ENCODE measurements around the gene FILIP1L. TPM values are rescaled to one million over a fixed set of nuclear protein-coding genes. Genes with fewer than 3 reads are reported as not detected.

FILIP1L gene
- total RNA-seq, 2 donors from 2014 or later, result 9.5 to 28.2 TPM

DNA sequence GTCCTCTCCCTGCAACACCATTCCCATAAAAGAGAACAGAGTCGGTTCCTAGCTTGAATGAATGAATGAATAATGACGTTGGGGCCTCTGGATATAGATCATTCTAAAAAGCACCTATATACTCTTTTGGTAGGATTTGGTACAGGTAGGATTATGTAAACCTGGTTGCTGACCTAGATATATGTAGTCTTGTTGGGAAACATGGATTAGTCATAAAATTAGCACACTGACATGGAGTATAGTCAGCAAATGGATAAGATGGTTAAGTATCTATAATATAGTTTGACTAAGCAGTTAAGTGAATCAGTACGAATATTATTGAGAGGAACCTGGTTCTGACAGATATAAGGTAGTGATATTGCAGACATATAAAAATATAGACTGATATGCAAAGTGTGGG, 142.5 kb downstream of the FILIP1L start:
- Histone ChIP-seq H3K4me1 (replicated peaks) (no peaks in the 10 kb centered on the region), H3K4me3 (no peak overlapping the region), H3K27ac (no peak overlapping the region), H3K36me3 (no peaks in the 10 kb centered on the region), H3K27me3 (replicated peaks; ENCODE audit: insufficient read depth) (no peaks in the 10 kb centered on the region), H3K9me3 (no peaks in the 10 kb centered on the region)
- no peak for DNase-seq (ENCODE audit: low spot score)
- 92% methylated on average over 3 of the region's 3 CpGs for WGBS
- TF ChIP-seq, protein P1, sequence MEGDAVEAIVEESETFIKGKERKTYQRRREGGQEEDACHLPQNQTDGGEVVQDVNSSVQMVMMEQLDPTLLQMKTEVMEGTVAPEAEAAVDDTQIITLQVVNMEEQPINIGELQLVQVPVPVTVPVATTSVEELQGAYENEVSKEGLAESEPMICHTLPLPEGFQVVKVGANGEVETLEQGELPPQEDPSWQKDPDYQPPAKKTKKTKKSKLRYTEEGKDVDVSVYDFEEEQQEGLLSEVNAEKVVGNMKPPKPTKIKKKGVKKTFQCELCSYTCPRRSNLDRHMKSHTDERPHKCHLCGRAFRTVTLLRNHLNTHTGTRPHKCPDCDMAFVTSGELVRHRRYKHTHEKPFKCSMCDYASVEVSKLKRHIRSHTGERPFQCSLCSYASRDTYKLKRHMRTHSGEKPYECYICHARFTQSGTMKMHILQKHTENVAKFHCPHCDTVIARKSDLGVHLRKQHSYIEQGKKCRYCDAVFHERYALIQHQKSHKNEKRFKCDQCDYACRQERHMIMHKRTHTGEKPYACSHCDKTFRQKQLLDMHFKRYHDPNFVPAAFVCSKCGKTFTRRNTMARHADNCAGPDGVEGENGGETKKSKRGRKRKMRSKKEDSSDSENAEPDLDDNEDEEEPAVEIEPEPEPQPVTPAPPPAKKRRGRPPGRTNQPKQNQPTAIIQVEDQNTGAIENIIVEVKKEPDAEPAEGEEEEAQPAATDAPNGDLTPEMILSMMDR (IDR thresholded peaks at IDR 0.05), result no peak
- no peak for TF ChIP-seq POLR2AphosphoS5 (IDR thresholded peaks at IDR 0.05)
- intact Hi-C loops (cut with DNase I), result no loop called here

DNA sequence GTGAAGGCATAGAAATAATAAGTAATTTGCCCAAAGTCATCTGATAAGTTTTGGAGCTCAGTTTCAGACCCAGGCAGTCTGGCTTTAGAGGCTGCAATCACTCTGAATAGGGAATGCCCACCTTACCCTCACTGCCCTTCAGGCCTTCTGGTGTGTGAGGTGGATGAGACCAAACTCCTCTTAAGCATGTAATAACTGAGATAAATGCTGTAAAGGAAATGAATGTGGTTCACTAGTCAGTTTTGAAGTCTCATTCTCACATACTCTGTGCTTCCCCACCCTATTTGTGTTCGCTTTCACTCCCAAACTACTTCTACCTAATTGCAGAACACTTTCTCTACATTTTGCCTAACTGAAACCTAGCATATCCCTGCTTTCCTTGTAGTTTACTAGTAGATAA, 144.1 kb downstream of the FILIP1L start:
- DNase-seq (ENCODE audit: low spot score), result no peak
- Histone ChIP-seq H3K27me3 (replicated peaks; ENCODE audit: insufficient read depth) (no peaks in the 10 kb centered on the region), H3K36me3 (no peaks in the 10 kb centered on the region), H3K27ac (no peak overlapping the region), H3K4me1 (replicated peaks) (no peaks in the 10 kb centered on the region), H3K9me3 (no peaks in the 10 kb centered on the region), H3K4me3 (no peak overlapping the region)
- WGBS, result 96% methylated on average over 1 of the region's 1 CpG
- TF ChIP-seq POLR2A (IDR thresholded peaks at IDR 0.05) (no peak), POLR2AphosphoS5 (IDR thresholded peaks at IDR 0.05) (no peak)
- TF ChIP-seq, protein P1 (IDR thresholded peaks at IDR 0.05), result no peak
- intact Hi-C loops (cut with DNase I), result no loop called here

DNA sequence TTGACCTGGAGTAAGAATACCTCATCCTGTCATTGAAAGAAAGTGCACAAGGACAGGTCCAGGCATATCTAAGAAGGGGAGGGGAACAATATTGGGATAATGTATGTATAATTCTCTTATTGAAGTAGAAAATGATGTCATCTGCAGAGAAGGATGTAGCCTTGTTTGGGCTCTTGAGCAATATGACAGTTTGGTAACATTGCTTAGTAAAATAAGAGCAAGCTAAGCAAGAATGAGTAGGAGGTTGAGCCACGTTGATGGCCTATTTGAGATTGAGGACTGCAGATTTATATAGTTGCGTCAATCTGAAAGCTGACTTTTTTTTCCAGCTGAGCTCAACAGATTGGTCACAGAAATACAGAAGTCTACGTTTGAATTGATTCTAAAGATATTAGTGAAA, 145.2 kb downstream of the FILIP1L start:
- no peak for DNase-seq (ENCODE audit: low spot score)
- H3K27me3 ChIP-seq (replicated peaks; ENCODE audit: insufficient read depth), result no peaks in the 10 kb centered on the region
- intact Hi-C loops (cut with DNase I), result loop anchor here (5.0 kb wide), 2 partner anchors 42 to 73 kb away; no protein-coding TSS in a partner anchor
- H3K36me3 ChIP-seq, result no peaks in the 10 kb centered on the region
- H3K27ac ChIP-seq, result no peak overlapping the region
- H3K9me3 ChIP-seq, result no peaks in the 10 kb centered on the region
- no peaks in the 10 kb centered on the region for H3K4me1 ChIP-seq (replicated peaks)
- WGBS, result 89% methylated on average over 3 of the region's 3 CpGs
- no peak for TF ChIP-seq POLR2AphosphoS5 (IDR thresholded peaks at IDR 0.05)
- H3K4me3 ChIP-seq, result no peak overlapping the region

DNA sequence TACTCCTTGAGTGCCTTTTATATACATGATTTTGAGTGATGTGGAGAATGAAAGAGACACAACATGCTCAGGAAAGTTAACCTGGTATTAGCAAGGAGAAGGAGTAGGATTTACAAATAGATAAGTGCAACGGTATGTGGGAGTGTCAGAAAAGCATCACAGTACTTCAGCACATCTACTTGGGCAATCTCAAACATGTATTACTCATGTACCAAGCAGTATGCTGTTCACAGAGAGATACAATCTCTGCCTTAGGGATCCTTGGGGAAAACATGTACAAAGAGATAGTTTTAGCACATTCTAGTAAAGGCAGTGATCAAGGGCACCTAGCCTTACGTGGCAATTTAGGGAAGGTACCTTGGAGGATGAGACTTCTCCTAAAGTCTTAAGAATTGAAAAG, 146.5 kb downstream of the FILIP1L start:
- 82% methylated on average over 2 of the region's 2 CpGs for WGBS
- H3K4me1 ChIP-seq (replicated peaks), result no peaks in the 10 kb centered on the region
- no peak overlapping the region for H3K4me3 ChIP-seq
- TF ChIP-seq, protein P1 (IDR thresholded peaks at IDR 0.05), result no peak
- TF ChIP-seq POLR2AphosphoS5 (IDR thresholded peaks at IDR 0.05), result no peak
- no peak for TF ChIP-seq POLR2A (IDR thresholded peaks at IDR 0.05)
- no peaks in the 10 kb centered on the region for H3K9me3 ChIP-seq
- intact Hi-C loops (cut with DNase I), result loop anchor here (5.0 kb wide), 2 partner anchors 40 to 75 kb away; no protein-coding TSS in a partner anchor
- no peaks in the 10 kb centered on the region for H3K36me3 ChIP-seq
- H3K27ac ChIP-seq, result no peak overlapping the region
- no peaks in the 10 kb centered on the region for H3K27me3 ChIP-seq (replicated peaks; ENCODE audit: insufficient read depth)
- no peak for DNase-seq (ENCODE audit: low spot score)

DNA sequence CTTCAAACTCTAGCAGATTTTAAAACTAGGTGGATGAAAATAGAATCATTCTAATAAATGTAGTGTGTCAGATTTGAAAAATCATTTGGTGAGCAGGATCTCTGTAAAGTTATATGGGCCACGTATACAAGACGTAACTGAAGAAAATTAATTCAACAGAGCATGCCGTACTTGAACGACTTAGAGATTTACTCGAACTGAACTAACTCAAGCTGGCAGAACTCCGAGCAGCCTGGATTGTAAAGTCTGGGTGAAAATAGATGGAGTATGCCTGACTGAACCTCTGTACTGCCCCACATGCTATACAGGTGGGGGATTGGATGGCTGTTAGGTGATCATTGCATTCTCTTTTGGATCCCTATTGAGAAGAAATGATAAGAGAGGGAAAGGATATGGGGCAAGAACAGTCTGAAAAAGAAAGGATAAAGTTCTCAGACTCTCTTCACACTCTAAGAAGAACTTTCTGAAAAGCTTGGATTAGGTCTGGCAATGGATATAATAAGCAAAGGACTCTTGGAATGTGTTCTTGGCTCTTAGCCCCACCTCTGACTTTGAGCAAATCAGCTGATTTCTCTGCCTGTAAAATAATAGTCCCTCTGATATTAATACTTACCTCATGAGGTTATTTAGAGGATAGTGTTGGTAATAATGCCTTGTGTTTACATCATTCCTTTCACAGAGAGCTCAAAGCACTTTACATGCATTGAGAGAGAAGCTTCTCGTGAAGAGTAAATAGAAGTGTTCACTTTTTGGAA, 147.5 kb downstream of the FILIP1L start:
- Histone ChIP-seq H3K36me3 (no peaks in the 10 kb centered on the region), H3K4me1 (replicated peaks) (no peaks in the 10 kb centered on the region), H3K27ac (no peak overlapping the region), H3K27me3 (replicated peaks; ENCODE audit: insufficient read depth) (no peaks in the 10 kb centered on the region), H3K4me3 (no peak overlapping the region), H3K9me3 (no peaks in the 10 kb centered on the region)
- no peak for DNase-seq (ENCODE audit: low spot score)
- intact Hi-C loops (cut with DNase I), result loop anchor here (5.0 kb wide), 2 partner anchors 40 to 75 kb away; no protein-coding TSS in a partner anchor
- TF ChIP-seq POLR2AphosphoS5 (IDR thresholded peaks at IDR 0.05), result peak; percentile 16
- TF ChIP-seq POLR2A (IDR thresholded peaks at IDR 0.05), result no peak
- TF ChIP-seq, protein P1 (IDR thresholded peaks at IDR 0.05), result no peak
- 66% methylated on average over 7 of the region's 7 CpGs for whole genome bisulfite sequencing
